GM19240 (cell line): ENCODE data around the gene SUSD3.
A peak's percentile ranks its signal among the peaks of the same experiment; 100 is the strongest.

Experiments used
- DNase-seq: peaks from one replicate; pipeline ENCODE4 v3.0.0; 2011; ENCODE audit warnings: low spot score; ENCODE audit not compliant: insufficient read length

Gene SUSD3

GRCh38 chr9:93028448-93029006 lies 30.0 kb upstream of the SUSD3 start:
- peak; percentile 50 for DNase-seq

GRCh38 chr9:93030642-93031628 lies 27.6 kb upstream of the SUSD3 start:
- no peak for DNase-seq

- no peak for DNase-seq
Observed at GRCh38 chr9:93031629-93032430, 26.7 kb upstream of the SUSD3 start.

- no peak for DNase-seq
Observed at GRCh38 chr9:93032545-93032944, 26.0 kb upstream of the SUSD3 start.

GRCh38 chr9:93033531-93033930 lies 25.0 kb upstream of the SUSD3 start:
- no peak for DNase-seq

- no peak for DNase-seq
Observed at GRCh38 chr9:93035106-93035660, 23.3 kb upstream of the SUSD3 start.

GRCh38 chr9:93035821-93036351 lies 22.6 kb upstream of the SUSD3 start:
- DNase-seq: no peak

- DNase-seq: no peak
Observed at GRCh38 chr9:93036887-93037475, 21.5 kb upstream of the SUSD3 start.

GRCh38 chr9:93037476-93037971 lies 21.0 kb upstream of the SUSD3 start:
- no peak for DNase-seq

- DNase-seq: no peak
Observed at GRCh38 chr9:93038918-93039317, 19.6 kb upstream of the SUSD3 start.

- no peak for DNase-seq
Observed at GRCh38 chr9:93039456-93039855, 19.0 kb upstream of the SUSD3 start.

- DNase-seq: no peak
Observed at GRCh38 chr9:93039976-93040375, 18.5 kb upstream of the SUSD3 start.

- no peak for DNase-seq
Observed at GRCh38 chr9:93040409-93040808, 18.1 kb upstream of the SUSD3 start.

GRCh38 chr9:93041108-93041802 lies 17.2 kb upstream of the SUSD3 start:
- no peak for DNase-seq

- DNase-seq: no peak
Observed at GRCh38 chr9:93043122-93043521, 15.4 kb upstream of the SUSD3 start.

- DNase-seq: no peak
Observed at GRCh38 chr9:93045521-93045920, 13.0 kb upstream of the SUSD3 start.

- no peak for DNase-seq
Observed at GRCh38 chr9:93048566-93049448, 9.7 kb upstream of the SUSD3 start.

GRCh38 chr9:93049491-93049890 lies 9.0 kb upstream of the SUSD3 start:
- DNase-seq: no peak

GRCh38 chr9:93050231-93050630 lies 8.3 kb upstream of the SUSD3 start:
- DNase-seq: no peak
